Stimulated activated CD8-positive, alpha-beta memory T cell treated with anti-CD3 and anti-CD28 coated beads, Interleukin-4, amount 100 ng/mL, for 24 hours (primary cell): ENCODE data around the gene TMEM165.

Experiments used
- DNase-seq: peaks from one replicate; pipeline ENCODE4 v3.0.0-alpha.2; 2020; ENCODE audit warnings: low read depth

Gene TMEM165

GRCh38 chr4:55458611-55459010, 62.9 kb downstream of the TMEM165 start:
- DNase-seq = no peak

DNA sequence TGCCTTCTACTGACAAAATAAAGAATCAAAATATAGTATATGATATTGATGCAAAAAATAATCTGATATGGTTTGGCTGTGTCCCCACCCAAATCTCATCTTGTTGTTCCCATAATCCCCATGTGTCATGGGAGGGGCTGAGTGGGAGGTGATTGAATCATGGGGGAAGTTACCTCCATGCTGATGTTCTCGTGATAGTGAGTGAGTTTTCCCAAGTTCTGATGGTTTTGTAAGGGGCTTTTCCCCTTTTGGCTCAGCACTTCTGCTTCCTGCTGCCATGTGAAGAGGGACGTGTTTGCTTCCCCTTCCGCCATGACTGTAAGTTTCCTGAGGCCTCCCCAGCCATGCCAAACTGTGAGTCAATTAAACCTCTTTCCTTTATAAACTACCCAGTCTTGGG, 70.2 kb downstream of the TMEM165 start:
- DNase-seq = no peak

GRCh38 chr4:55468724-55469123, 73.0 kb downstream of the TMEM165 start:
- DNase-seq = no peak

DNA sequence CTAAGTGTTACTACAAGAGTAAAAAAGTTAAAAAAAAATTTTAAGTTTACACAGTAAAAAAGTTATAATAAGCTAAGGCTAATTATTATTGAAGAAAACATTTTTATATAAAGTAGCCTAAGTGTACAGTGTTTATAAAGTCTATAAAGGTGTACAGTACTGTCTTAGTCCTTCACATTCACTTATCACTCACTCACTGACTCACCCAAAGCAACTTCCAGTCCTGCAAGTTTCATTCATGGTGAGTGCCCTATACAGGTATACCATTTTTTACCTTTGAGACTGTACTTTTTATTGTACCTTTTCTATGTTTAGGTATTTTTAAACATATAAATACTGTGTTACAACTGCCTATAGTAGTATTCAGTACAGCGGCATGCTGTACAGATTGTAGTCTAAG, 74.2 kb downstream of the TMEM165 start:
- DNase-seq = no peak
